ENCODE results near the gene SYNPO.

Gene SYNPO

DNA sequence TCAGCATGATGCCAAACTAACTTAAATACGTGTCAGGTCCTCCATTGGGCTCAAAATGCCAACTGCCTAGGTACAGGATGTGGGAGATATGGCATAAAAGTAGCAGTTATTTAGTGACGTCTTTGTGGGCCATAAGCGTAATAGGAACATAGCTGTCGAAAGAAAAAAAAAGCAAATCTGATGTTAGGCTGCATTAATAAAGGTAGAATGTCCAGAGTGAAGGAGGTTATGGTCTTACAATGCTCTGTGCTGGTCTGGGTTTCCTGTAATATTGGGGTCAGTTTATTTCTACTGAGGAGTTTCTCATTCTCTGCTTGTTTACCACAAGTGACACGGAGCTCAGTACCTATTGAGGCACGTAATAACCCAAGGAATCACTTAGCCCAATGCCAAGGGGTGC is 33.4 kb upstream of the SYNPO start:
- DNase-seq, result no peak

DNA sequence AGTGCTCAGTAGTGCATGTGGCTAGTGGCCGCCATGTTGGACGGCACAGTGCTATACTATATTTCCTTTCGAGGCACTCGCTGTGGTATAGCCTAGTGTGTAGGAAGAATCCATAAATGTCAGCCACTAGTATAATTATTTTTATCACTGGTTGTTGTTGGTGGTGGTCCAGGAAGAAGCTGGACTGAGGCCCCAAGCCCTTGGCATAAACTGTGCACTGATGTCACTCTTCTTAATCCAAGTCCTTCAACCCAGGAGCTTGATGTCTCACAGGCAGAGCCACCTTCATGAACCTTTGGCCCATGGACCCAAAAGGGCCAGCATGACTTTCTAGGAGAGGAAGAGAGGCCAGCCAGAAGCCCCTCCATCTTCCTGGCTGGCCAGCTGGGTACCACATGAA is 32.5 kb upstream of the SYNPO start:
- DNase-seq, result no peak

- no peak for DNase-seq
Measured at GRCh38 chr5:150608991-150609390, 31.5 kb upstream of the SYNPO start.

DNA sequence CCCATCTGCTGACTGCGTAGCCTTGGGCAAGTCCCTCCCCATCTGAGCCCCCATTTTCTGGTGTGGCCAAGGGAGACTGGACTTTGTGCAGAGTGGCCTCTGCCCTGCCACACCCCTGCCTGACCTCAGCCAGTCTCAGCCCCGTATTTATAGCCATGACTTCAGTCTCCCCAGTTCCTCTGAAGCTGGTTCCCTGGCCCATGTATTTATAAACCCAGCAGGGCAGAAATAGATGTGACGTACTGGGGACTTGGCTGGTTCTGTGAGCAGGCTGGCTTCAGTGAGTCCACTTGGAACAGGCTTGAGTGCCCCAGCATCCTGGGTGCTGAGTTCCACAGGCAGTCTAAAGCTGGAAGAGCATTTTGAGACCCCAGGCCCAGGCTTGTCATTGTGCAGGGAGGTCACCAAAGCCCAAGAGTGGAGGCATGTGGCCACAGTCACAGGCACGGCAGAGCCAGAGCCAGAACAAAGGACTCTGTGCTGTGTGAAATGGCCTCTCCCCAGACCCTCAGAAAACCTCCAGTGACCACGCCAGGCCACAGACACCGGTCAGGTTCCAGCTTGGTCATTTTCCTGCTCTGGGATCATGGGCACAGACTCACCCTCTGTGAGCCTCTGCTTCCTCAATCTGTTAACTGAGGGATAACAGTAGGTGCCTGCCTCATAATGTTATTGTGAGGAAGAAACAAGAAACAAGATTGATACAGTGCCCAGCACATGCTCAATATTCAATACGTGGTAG is 30.4 kb upstream of the SYNPO start:
- no peak for DNase-seq

GRCh38 chr5:150611026-150611425 is 29.4 kb upstream of the SYNPO start:
- DNase-seq, result no peak

GRCh38 chr5:150612405-150612804 is 28.1 kb upstream of the SYNPO start:
- no peak for DNase-seq

GRCh38 chr5:150612905-150613670 is 27.4 kb upstream of the SYNPO start:
- no peak for DNase-seq

- no peak for DNase-seq
Measured at GRCh38 chr5:150613991-150614660, 26.3 kb upstream of the SYNPO start.

DNA sequence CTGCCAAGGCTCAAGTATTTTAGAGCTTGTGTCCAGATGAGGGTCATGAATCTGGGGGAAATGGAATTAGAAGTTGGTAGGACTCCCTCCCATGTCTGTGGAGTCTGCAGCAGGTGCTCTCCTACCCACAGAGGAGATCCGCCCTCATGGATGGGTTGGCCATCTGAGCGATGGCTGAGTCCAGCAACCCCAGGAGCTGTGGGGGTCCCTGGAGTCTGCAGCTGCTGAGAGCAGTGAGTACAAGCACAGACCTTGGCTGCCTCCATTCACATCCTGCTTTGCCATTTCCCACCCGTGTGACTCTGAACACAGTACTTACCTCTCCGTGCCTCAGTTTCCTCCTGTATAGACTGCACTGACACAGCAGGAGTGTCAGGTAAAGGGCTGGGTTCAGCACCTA is 25.8 kb upstream of the SYNPO start:
- DNase-seq, result no peak

DNA sequence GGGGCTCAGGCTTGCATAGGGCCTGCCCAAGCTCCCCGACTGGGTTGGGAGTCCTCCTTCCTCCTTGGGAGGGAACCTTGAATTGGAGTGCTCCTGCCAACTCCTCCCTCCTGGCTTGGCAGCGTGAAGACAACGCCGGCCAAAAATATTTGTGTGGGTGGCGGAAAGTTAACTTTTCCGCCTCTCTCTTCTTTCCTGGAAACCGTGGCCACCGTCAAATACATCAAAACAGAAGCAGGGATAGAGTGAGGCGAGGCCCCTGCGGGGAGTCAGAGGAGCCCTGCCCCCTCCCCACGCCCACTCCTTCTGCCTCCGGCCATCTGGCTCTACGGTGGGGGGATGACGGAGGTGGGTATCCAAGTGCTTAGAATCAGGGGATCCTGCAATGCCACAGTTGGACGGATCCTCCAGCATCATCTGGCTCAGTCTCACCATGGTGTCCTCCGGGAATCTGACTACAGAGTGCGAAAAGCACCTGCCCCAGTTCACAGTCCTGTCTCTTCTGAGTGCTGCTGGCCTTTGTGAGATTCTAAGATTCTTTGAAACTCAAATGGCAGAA is 25.2 kb upstream of the SYNPO start:
- DNase-seq, result no peak

- no peak for DNase-seq
Measured at GRCh38 chr5:150616024-150616470, 24.4 kb upstream of the SYNPO start.

GRCh38 chr5:150616506-150616905 is 24.0 kb upstream of the SYNPO start:
- no peak for DNase-seq

- no peak for DNase-seq
Measured at GRCh38 chr5:150618163-150618562, 22.3 kb upstream of the SYNPO start.

GRCh38 chr5:150618588-150619281 is 21.7 kb upstream of the SYNPO start:
- DNase-seq, result no peak

- no peak for DNase-seq
Measured at GRCh38 chr5:150619359-150620230, 20.9 kb upstream of the SYNPO start.

GRCh38 chr5:150621301-150621700 is 19.2 kb upstream of the SYNPO start:
- no peak for DNase-seq

DNA sequence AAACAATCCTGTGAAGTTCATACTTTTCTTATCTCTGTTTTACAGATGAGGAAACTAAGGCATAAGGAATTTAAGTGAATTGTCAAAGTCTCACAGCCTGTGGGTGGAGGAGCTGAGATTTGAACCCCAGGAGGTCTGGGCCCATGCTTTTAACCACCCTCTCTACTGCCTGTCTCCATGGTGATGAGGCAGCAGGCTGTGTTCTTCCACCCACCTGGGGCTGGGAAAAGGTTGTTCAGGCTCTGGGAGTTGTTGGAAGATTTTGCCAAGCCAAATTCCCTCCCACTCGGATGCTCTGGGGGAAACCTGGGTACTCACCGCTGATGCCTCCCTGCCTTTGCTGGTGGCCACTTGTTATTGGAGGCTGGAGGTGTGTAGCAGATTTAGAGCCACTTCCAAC is 18.3 kb upstream of the SYNPO start:
- no peak for DNase-seq

- DNase-seq, result no peak
Measured at GRCh38 chr5:150623152-150623877, 17.1 kb upstream of the SYNPO start.

DNA sequence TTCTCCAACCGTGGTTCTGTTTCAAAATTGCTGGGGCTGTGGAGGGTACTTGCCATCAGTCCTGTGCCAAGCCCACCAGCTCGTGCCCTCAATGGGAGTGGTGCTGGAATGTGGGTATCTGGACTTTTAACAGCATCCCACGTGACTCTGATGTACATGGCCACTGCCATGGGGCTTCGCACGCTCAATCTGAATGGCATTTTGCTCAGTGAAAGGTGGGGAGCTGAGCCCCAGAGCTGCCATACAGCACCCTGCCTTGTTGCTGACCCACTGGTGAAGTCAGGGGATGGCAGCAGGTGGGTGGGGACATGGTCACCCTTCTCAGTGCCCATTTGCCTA is 16.6 kb upstream of the SYNPO start:
- DNase-seq, result no peak

- DNase-seq, result peak; percentile 27
Measured at GRCh38 chr5:150624334-150625163, 15.9 kb upstream of the SYNPO start.
